ENCODE measurements around the gene TM6SF1.

DNA sequence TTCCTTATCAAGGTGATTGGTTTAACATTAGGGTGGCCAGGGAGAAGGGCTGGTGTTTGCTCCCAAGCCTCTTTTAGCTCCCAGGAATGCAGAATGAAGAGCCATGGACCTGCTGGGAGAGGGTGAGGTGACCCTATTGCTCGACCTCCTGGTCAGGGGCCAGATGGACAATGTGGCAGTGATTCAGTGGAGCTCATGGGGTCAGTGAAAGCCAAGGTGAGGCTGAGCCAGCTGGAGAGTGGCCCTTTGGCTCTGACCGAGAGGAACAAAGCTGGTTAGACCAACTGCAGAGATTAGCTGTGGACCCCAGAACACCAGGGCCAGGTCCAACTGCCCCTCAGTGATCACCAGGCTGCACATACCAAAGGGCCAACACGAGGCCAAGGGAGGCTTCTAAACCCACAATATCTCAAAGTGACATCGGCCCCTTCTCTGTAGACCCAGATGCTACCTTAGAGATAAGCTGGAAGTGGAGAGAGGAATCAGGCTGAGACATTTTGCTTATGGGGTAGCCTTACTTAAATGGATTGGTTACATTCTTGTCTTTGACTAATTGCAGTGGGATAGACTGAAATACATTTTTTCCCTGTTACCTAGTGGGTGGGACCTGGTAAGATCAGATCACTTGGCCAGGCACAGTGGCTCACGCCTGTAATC, 24.6 kb upstream of the TM6SF1 start:
- TF ChIP-seq, protein P1, sequence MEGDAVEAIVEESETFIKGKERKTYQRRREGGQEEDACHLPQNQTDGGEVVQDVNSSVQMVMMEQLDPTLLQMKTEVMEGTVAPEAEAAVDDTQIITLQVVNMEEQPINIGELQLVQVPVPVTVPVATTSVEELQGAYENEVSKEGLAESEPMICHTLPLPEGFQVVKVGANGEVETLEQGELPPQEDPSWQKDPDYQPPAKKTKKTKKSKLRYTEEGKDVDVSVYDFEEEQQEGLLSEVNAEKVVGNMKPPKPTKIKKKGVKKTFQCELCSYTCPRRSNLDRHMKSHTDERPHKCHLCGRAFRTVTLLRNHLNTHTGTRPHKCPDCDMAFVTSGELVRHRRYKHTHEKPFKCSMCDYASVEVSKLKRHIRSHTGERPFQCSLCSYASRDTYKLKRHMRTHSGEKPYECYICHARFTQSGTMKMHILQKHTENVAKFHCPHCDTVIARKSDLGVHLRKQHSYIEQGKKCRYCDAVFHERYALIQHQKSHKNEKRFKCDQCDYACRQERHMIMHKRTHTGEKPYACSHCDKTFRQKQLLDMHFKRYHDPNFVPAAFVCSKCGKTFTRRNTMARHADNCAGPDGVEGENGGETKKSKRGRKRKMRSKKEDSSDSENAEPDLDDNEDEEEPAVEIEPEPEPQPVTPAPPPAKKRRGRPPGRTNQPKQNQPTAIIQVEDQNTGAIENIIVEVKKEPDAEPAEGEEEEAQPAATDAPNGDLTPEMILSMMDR (conservative IDR thresholded peaks at IDR 0.05; ENCODE audit: low read depth, low read length) = no peak
- no peak for TF ChIP-seq EZH2 (IDR thresholded peaks at IDR 0.05; ENCODE audit: low read length, unreplicated experiment)

All from PC-3 (cell line).